Measurements from ENCODE around the gene ANLN. TPM values are rescaled to one million over a fixed set of nuclear protein-coding genes. Genes with fewer than 3 reads are reported as not detected.

The ANLN gene
- total and polyA plus RNA-seq, 9 of the 15 experiments (the other 6 are each of a cell fraction or from before 2014, with no cell fraction given): 18.1 to 66.2 (median 38.7) TPM

GRCh38 chr7:36389371-36390198, at the start of gene ANLN (continued):
- TF ChIP-seq ZFX (CRISPR knock-in tag; IDR thresholded peaks at IDR 0.05): no peak
- TF ChIP-seq ZNF696 (CRISPR knock-in tag; conservative IDR thresholded peaks at IDR 0.05): no peak
- no peak for TF ChIP-seq HMG20B (CRISPR knock-in tag; IDR thresholded peaks at IDR 0.05)
- TF ChIP-seq TBP (optimal IDR thresholded peaks at IDR 0.05; ENCODE audit: low read depth, low read length): peak; percentile 90
- no peak for TF ChIP-seq CUX1 (CRISPR knock-in tag; IDR thresholded peaks at IDR 0.05)
- TF ChIP-seq HNRNPUL1 (IDR thresholded peaks at IDR 0.05; ENCODE audit: low read length): no peak
- TF ChIP-seq, protein P1, sequence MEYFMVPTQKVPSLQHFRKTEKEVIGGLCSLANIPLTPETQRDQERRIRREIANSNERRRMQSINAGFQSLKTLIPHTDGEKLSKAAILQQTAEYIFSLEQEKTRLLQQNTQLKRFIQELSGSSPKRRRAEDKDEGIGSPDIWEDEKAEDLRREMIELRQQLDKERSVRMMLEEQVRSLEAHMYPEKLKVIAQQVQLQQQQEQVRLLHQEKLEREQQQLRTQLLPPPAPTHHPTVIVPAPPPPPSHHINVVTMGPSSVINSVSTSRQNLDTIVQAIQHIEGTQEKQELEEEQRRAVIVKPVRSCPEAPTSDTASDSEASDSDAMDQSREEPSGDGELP (CRISPR knock-in tag; IDR thresholded peaks at IDR 0.05; ENCODE audit: borderline replicate concordance): no peak
- no peak; the same call in 1 of the 2 replicates for TF ChIP-seq ARID1B (IDR thresholded peaks at IDR 0.05)
- no peak for TF ChIP-seq ZNF239 (CRISPR knock-in tag; IDR thresholded peaks at IDR 0.05)
- no peak for TF ChIP-seq E4F1 (CRISPR knock-in tag; IDR thresholded peaks at IDR 0.05; ENCODE audit: borderline replicate concordance)
- TF ChIP-seq STAT6 (CRISPR knock-in tag; IDR thresholded peaks at IDR 0.05): no peak
